ENCODE measurements around the gene NGEF.

DNA sequence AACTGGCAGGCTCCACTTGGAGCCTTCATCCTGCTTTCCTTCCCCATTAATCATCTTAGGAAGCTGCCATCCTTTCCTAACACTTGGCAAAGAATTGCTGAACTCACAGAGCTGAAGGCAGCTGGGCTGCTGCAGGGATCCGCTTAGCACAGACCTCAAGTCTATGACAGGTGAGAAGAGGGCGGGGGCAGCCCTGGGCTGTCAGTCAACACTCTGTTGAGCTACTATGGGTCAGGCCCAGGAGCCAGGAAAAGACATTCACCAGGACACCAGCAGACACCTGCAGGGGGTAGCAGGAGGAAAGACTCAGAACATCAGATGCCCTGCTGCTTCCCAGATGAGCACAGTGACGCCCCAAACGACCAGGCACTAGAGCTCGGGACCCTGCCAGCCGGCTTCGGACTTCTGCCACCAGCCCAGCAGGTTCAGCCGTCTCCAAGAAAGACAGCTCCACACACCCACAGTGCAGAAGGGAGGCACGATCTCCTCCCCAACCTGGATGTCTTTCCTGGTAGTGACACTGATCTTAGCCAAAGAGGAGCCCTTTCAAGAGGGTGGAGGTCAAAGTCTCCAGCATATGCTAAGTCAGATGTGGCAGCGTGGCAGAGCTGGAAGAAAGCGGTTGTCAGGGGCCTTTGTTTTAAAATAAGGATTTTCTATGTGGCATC, 87.8 kb downstream of the NGEF start:
- TF ChIP-seq POLR2A (IDR thresholded peaks at IDR 0.05; ENCODE audit: low read length) (no peak), GATA1 (IDR thresholded peaks at IDR 0.05; ENCODE audit: low read depth, low read length) (no peak)

Measured in erythroblast (primary cell).